MCF 10A (cell line): ENCODE measurements around the gene SLC12A1. TPM values are rescaled to one million over a fixed set of nuclear protein-coding genes. Genes with fewer than 3 reads are reported as not detected.

Experiments
- BruUV-seq: library from RNA; stranded (reverse); fragments of 400-500 nt; replicated peaks from 2 replicates; lab custom pipeline; 2021; lab: Mats Ljungman, UMichigan
- CTCF ChIA-PET: fragments of 300-600 bp; sonication (Branson Sonifier 250); formaldehyde crosslinking; extraction: SDS; loops from one replicate; lab custom pipeline; 2021; ENCODE audit warnings: antibody characterized with exemption, inconsistent platforms; lab: Yijun Ruan, JAX
- POLR2A ChIA-PET: fragments of 300-600, 350-650 bp; sonication (Branson Sonifier 250); formaldehyde crosslinking; extraction: SDS; loops from one replicate; lab custom pipeline; 2020; ENCODE audit warnings: antibody characterized with exemption, inconsistent platforms; lab: Yijun Ruan, JAX
- DNase-seq: peaks from one replicate; pipeline ENCODE4 v3.0.0-alpha.2; 2018; ENCODE audit not compliant: unreplicated experiment
- H3K27ac Mint-ChIP-seq: one replicate; pipeline ENCODE4 v1.8.0; 2022; ENCODE audit warnings: mild to moderate bottlenecking, low read depth, mixed read lengths; ENCODE audit not compliant: unreplicated experiment
- H3K27me3 Mint-ChIP-seq: one replicate; pipeline ENCODE4 v1.8.0; 2022; ENCODE audit warnings: mixed read lengths; ENCODE audit not compliant: insufficient read depth, unreplicated experiment
- H3K36me3 Mint-ChIP-seq: one replicate; pipeline ENCODE4 v1.8.0; 2022; ENCODE audit warnings: mild to moderate bottlenecking, moderate library complexity, mixed read lengths; ENCODE audit not compliant: insufficient read depth, unreplicated experiment
- H3K4me1 Mint-ChIP-seq: one replicate; pipeline ENCODE4 v1.8.0; 2022; ENCODE audit warnings: mixed read lengths; ENCODE audit not compliant: insufficient read depth, unreplicated experiment
- H3K4me3 Mint-ChIP-seq: one replicate; pipeline ENCODE4 v1.8.0; 2022; ENCODE audit warnings: mild to moderate bottlenecking, moderate library complexity, mixed read lengths; ENCODE audit not compliant: unreplicated experiment
- H3K9me3 Mint-ChIP-seq: one replicate; pipeline ENCODE4 v1.8.0; 2022; ENCODE audit warnings: mixed read lengths; ENCODE audit not compliant: unreplicated experiment
- CTCF ChIP-seq: fragments of 200-600 bp; IDR thresholded peaks from one replicate; pipeline ENCODE4 v1.8.0; 2022; ENCODE audit warnings: antibody characterized with exemption, mild to moderate bottlenecking; ENCODE audit not compliant: unreplicated experiment
- intact Hi-C: fragments of 100-400 bp; cut with micrococcal nuclease; formaldehyde crosslinking; loops from 2 replicates; pipeline ENCODE4 v1.14.1; 2022
- total RNA-seq: library from RNA; stranded (reverse); gene quantifications from 2 replicates; pipeline ENCODE4 v1.2.3, GENCODE V29; 2022

Gene SLC12A1
- total RNA-seq, 1 experiment from 2014 or later: not detected

- H3K9me3 Mint-ChIP-seq: no peaks in the 10 kb centered on the region
- H3K4me3 Mint-ChIP-seq: no peak overlapping the region
- H3K36me3 Mint-ChIP-seq: no peaks in the 10 kb centered on the region
- ChIA-PET CTCF (no interaction called here), POLR2A (no interaction called here)
- H3K27ac Mint-ChIP-seq: no peak overlapping the region
- H3K27me3 Mint-ChIP-seq: no peaks in the 10 kb centered on the region
- intact Hi-C loops: no loop called here
- H3K4me1 Mint-ChIP-seq: no peaks in the 10 kb centered on the region
- no peak for TF ChIP-seq CTCF
- DNase-seq: no peak
- BruUV-seq: no TSS peak
Observed at GRCh38 chr15:48278666-48279065, 72.6 kb downstream of the SLC12A1 start.

GRCh38 chr15:48279608-48280007, 73.5 kb downstream of the SLC12A1 start:
- Mint-ChIP-seq H3K27me3 (no peaks in the 10 kb centered on the region), H3K9me3 (no peaks in the 10 kb centered on the region), H3K27ac (no peak overlapping the region), H3K4me1 (no peaks in the 10 kb centered on the region), H3K4me3 (no peak overlapping the region), H3K36me3 (no peaks in the 10 kb centered on the region)
- ChIA-PET POLR2A (no interaction called here), CTCF (no interaction called here)
- BruUV-seq: no TSS peak
- no peak for TF ChIP-seq CTCF
- DNase-seq: no peak
- intact Hi-C loops: no loop called here

GRCh38 chr15:48281674-48282073, 75.6 kb downstream of the SLC12A1 start:
- DNase-seq: no peak
- no peaks in the 10 kb centered on the region for H3K4me1 Mint-ChIP-seq
- CTCF ChIA-PET: interaction anchor here (0.6 to 0.7 kb wide), 2 partner anchors 8 to 410 kb away, joined by 3 read pairs; no protein-coding TSS in a partner anchor
- no peaks in the 10 kb centered on the region for H3K36me3 Mint-ChIP-seq
- no peak overlapping the region for H3K4me3 Mint-ChIP-seq
- H3K27ac Mint-ChIP-seq: no peak overlapping the region
- POLR2A ChIA-PET: no interaction called here
- no TSS peak for BruUV-seq
- H3K9me3 Mint-ChIP-seq: no peaks in the 10 kb centered on the region
- TF ChIP-seq CTCF: no peak
- intact Hi-C loops: no loop called here
- no peaks in the 10 kb centered on the region for H3K27me3 Mint-ChIP-seq

GRCh38 chr15:48282216-48282615, 76.1 kb downstream of the SLC12A1 start:
- no peak overlapping the region for H3K4me3 Mint-ChIP-seq
- H3K9me3 Mint-ChIP-seq: no peaks in the 10 kb centered on the region
- no peaks in the 10 kb centered on the region for H3K27me3 Mint-ChIP-seq
- no peak for TF ChIP-seq CTCF
- no TSS peak for BruUV-seq
- POLR2A ChIA-PET: no interaction called here
- H3K27ac Mint-ChIP-seq: no peak overlapping the region
- H3K36me3 Mint-ChIP-seq: no peaks in the 10 kb centered on the region
- DNase-seq: no peak
- no peaks in the 10 kb centered on the region for H3K4me1 Mint-ChIP-seq
- intact Hi-C loops: no loop called here
- CTCF ChIA-PET: no interaction called here
